HG03280 (cell line): ENCODE data around the gene LIME1.

ENCODE experiments used
- ATAC-seq: cut with Tn5 transposase; IDR thresholded peaks from one replicate; pipeline ENCODE4 v1.9.1; 2021; ENCODE audit warnings: mild to moderate bottlenecking, moderate library complexity; ENCODE audit not compliant: unreplicated experiment

Gene LIME1, protein sequence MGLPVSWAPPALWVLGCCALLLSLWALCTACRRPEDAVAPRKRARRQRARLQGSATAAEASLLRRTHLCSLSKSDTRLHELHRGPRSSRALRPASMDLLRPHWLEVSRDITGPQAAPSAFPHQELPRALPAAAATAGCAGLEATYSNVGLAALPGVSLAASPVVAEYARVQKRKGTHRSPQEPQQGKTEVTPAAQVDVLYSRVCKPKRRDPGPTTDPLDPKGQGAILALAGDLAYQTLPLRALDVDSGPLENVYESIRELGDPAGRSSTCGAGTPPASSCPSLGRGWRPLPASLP

DNA sequence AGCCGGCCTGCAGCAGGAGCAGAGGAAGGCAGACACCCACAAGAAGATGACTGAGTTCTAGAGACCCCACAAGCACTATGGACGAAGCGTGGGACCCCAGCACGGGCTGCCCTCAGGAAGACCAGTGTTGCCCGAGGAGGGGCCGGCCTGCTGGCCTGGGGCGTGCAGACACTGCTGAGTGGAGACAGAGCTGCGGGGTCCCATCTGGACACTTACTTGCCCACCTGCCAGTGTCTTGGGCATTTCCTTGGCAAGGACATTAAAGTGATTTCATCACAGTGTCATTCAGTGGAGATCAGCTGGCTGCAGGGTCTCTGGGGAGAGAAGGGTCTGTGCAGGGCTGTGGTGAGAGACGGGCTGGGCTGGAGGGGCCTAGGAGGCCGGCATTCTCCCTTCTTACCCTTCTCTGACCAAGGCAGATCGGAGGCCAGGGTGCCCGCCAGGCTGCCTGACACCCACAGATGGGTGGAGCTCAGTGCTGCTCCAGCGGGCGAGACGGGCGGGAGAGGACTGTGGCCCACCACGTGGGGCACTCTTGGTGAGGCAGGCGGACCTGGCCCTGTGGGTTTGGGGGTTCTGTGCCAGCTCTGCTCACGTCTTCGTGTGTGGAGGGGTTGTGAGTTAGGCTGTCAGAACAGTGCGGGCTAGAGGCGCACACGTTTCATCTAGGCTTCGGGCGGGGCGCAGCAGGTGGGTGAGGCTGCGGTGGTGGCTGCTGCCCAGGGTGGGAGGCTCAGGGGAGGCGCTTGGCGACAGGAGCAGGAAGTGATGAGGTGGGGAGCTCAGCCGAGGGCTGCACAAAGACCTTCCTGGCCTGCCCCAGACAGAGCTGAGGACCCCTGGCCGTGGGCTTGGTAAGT, at the start of gene LIME1:
Gene LIME1, plus strand, starts transcription at position 806 of the 860 bp plus-strand sequence. CDS start 886 bp downstream, outside the sequence.
- ATAC-seq, result no peak

DNA sequence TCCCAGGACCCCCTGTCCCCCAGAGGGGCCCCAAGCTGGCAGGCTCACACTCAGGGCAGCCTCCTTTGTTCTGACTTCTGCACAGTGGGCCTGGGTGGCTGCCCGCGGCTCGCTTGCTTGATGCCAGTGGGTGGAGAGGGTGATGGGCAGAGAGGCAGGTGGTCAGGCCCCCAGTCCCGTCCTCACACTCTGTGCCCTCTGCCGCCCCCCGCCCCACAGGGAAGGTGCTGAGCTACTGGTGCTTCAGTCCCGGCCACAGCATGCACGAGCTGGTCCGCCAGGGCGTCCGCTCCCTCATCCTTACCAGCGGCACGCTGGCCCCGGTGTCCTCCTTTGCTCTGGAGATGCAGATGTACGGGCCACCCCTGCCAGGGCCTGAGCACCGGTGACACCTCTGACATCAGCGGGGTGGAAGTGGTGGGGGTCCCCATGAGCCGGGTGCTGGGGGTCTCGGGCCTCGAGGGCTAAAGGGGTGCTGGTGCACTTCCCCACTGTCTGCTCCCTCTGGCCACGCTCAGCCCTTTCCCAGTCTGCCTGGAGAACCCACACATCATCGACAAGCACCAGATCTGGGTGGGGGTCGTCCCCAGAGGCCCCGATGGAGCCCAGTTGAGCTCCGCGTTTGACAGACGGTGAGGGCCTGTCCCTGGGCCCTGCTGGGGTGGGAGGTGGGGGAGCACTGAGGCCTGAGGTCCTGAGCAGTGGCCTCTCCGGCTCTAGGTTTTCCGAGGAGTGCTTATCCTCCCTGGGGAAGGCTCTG, 48.9 kb upstream of the LIME1 start:
- no peak for ATAC-seq

- ATAC-seq, result no peak
Measured at GRCh38 chr20:63688228-63689045, 48.0 kb upstream of the LIME1 start.

DNA sequence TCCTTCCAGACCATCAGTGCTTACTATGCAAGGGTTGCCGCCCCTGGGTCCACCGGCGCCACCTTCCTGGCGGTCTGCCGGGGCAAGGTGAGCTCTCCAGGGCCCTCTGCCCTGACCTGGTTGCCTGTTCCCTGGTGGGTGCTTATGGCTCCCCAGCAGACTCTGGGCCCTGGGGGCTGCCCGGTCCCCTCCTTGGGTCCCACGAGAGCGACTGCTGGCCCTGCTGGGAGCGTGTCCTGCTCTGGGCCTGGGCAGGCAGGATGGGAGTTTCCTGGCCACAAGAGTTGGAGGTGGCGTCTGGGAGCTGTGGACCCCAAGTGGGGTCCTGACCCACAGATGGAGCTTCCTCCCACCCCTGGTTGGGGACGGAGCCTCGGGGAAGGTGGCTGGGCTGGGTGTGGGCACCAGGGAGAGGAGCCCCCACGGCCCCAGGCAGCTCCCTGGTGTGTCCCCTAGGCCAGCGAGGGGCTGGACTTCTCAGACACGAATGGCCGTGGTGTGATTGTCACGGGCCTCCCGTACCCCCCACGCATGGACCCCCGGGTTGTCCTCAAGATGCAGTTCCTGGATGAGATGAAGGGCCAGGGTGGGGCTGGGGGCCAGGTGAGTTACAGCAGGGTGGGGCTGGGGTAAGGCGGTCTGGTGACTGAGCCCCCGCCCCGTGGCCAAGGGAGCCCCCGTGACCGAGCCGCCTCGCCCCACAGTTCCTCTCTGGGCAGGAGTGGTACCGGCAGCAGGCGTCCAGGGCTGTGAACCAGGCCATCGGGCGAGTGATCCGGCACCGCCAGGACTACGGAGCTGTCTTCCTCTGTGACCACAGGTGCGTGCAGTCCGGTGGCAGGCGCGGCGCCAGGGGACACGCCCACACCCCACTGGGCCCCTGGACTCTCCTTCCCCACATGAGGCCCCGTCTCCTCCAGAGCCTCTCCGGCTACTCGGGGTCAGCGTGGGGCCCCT, 47.1 kb upstream of the LIME1 start:
- no peak for ATAC-seq

DNA sequence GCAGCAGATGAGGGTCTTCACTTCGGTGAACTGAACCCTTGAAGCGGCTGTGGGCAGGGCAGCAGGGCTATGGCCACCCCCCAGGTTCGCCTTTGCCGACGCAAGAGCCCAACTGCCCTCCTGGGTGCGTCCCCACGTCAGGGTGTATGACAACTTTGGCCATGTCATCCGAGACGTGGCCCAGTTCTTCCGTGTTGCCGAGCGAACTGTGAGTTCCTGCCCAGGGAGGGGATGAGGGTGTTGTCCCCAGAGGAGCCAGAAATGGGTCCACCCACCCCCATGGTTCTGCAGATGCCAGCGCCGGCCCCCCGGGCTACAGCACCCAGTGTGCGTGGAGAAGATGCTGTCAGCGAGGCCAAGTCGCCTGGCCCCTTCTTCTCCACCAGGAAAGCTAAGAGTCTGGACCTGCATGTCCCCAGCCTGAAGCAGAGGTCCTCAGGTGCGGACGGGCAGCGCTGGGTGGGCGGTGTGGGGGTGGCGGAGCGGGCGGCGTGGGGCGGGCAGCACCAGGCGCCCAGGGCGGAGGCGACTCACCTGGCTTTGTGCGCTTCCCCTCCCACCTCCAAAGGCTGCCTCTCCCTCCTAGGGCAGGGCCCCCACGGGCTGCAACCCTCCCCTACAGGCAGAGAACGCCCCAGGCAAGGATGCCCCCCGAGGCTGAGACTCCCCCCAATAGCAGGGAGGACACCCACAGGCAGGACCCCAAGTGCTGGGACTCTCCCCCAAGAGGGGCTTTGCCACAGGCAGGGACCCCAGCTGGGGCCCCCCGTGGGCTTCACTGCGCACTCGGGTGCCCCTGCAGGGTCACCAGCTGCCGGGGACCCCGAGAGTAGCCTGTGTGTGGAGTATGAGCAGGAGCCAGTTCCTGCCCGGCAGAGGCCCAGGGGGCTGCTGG, 46.2 kb upstream of the LIME1 start:
- ATAC-seq, result no peak

DNA sequence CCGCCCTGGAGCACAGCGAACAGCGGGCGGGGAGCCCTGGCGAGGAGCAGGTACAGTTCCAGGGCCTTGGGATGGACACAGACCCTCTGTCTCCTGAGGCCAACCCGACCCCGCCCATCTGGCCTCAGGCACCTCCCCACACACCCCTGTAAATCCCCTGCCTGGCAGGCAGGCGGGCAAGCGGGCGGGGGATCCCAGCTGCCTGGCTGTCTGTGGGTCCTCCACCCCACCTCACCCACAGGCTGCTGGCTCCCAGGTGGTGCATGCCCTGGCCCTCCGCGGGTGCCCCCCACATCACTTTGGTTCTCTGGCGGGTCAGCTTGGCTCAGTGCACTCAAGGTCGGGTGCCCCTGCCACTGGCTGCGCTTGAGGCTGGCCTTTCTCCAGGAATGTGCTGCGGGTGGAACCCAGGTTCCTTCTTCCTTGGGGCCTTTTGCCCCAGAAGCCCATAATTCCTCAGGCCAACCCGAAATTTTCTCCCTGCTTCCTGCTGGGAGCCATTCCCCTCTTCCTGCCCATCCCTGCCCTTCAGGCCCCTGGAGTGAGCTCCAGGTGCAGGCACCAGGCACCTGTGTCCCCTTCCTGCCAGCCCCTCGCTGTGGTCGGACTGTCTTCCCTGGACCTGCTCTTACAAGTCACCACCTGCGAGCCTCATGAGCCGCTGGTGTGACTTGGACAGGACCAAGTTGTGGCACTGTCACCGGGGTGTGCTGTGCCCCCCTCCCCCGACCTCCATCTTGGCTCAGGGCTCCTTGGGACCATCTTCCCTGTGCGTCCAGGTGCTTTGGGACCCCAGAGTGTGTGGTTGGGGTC, 45.4 kb upstream of the LIME1 start:
- no peak for ATAC-seq

DNA sequence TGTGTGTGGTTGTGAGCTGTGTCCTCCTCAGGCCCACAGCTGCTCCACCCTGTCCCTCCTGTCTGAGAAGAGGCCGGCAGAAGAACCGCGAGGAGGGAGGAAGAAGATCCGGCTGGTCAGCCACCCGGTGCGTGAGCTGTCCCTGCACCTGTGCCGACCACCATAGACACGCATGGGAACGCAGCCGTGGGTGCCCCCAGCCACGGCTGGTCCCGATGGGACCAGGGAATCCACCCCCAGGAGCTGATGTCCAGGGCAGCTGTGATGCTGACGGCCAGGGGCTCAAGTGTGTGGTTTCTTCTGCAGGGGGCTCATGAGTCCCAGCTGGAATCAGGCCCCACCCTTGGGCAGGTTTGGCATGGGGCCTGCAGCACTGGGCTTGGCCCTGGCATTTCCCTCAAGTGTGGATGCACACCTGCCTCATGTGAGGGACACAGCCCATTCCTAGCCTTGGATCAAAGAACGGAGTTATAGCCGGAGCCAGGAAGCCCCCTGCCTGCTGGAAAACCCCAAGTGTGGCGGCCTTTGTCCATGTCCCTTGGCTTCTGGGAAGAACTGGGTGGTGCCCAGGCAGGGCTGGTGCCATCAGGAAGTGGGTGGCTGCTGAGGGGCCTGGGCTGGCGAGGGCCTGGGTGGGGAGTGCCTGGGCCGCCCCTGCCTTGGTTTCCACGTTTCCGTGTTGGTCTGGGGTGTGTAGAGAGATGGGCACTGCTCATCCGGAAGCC, 44.6 kb upstream of the LIME1 start:
- no peak for ATAC-seq

- ATAC-seq, result no peak
Measured at GRCh38 chr20:63692436-63693082, 43.9 kb upstream of the LIME1 start.

DNA sequence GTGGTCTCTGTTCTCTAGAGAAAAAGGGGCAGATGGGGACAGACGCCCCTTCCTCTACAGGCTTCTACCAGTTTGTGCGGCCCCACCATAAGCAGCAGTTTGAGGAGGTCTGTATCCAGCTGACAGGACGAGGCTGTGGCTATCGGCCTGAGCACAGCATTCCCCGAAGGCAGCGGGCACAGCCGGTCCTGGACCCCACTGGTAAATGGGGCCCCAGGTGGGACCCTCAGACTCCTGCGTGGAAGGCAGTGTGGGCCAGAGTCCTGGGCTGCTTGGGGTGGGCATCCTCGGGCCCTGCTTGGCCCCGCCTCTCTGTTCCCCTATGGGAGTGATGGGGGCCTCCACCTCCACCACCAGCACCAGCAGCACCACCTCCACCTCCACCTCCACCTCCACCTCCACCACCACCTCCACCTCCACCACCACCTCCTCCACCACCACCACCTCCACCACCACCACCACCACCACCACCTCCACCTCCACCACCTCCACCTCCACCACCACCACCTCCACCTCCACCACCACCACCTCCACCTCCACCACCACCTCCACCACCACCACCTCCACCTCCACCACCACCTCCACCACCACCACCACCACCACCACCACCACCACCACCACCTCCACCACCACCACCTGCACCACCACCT, 43.3 kb upstream of the LIME1 start:
- ATAC-seq, result no peak

DNA sequence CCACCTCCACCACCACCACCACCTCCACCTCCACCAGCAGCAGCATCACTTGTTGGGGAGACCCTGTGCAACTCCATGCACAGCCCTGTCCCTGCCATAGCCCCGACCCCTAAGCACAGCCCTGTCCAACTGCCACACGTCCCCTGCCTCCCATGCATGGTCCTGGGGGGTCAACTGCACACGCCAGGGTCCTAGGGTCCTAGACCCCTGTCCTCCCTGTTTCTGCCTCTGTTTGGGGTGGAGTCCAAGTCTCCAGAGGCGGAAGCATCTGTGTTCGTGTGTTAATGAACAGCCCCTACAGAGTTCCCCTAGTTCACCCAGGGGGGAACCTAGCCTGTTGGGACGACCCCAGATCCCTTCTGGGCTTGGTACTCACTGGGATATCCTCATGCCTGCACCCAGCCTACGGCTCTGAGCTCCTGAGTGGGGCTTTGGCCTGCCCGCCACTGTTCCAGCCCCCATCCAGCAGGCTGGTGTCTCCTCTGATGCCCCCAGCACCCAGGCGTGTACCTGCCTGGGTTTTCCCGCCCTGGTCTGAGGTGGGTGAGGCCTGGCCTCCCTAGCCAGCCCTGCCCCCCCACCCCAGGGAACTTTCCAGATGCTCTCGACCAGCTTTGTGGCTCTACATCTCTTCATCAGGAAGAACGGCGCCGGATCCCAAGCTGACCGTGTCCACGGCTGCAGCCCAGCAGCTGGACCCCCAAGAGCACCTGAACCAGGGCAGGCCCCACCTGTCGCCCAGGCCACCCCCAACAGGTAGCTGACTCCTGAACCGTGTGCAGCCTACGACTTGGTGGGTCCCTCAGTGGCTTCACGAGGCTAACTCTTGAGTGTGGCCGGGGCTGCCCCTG, 42.5 kb upstream of the LIME1 start:
- ATAC-seq, result no peak

DNA sequence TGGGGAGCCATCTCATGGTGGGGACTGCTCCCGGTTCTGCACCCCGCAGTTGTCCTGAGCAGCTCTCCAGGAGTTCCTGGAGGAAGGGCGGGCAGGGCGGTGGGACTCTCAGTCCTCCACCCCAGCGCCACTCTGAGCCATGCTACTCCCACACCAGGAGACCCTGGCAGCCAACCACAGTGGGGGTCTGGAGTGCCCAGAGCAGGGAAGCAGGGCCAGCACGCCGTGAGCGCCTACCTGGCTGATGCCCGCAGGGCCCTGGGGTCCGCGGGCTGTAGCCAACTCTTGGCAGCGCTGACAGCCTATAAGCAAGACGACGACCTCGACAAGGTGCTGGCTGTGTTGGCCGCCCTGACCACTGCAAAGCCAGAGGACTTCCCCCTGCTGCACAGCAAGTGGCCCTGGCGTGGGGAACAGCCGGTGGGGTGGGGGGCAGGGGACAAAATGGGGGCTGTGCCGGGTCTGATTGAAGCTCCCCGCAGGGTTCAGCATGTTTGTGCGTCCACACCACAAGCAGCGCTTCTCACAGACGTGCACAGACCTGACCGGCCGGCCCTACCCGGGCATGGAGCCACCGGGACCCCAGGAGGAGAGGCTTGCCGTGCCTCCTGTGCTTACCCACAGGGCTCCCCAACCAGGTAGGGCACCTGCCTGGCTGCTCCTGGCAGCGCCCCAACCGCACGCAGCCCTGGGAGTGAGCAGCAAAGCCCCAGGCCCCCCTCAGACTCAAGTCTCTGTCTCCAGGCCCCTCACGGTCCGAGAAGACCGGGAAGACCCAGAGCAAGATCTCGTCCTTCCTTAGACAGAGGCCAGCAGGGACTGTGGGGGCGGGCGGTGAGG, 41.7 kb upstream of the LIME1 start:
- ATAC-seq, result no peak

DNA sequence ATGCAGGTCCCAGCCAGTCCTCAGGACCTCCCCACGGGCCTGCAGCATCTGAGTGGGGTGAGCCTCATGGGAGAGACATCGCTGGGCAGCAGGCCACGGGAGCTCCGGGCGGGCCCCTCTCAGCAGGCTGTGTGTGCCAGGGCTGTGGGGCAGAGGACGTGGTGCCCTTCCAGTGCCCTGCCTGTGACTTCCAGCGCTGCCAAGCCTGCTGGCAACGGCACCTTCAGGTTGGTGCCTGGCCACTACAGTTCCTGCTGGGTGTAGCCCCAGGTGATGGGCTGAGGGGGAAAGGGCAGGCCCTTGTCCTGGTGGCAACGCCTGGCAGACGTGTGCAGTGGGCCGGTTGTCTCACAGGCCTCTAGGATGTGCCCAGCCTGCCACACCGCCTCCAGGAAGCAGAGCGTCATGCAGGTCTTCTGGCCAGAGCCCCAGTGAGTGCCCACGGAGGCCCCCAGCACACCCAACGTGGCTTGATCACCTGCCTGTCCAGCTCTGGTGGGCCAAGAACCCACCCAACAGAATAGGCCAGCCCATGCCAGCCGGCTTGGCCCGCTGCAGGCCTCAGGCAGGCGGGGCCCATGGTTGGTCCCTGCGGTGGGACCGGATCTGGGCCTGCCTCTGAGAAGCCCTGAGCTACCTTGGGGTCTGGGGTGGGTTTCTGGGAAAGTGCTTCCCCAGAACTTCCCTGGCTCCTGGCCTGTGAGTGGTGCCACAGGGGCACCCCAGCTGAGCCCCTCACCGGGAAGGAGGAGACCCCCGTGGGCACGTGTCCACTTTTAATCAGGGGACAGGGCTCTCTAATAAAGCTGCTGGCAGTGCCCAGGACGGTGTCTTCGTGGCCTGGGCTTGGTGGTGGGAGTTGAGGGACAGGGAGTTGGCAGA, 40.8 kb upstream of the LIME1 start:
- ATAC-seq, result no peak

GRCh38 chr20:63696306-63696627, 40.2 kb upstream of the LIME1 start:
- no peak for ATAC-seq
